Measurements from ENCODE around the gene GPATCH2L.

GPATCH2L gene

DNA sequence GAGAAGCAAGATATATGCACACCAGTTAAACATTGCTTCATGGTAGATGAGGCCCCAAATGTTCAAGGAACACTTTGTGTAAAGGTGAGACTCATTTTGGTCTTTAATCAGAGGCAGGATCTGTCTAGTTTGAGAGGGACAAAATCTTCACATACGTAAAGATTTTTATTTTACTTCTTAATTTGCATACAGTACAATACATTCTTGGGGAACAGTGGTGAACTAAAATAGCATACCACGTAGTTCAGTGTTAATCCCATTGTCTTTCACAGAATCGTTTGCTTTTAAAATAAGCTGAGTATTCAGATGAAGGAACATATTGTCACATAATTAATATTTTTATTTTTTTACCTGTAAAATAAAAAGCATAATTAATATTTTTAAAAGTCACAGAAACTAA is 43.3 kb downstream of the GPATCH2L start:
- Histone ChIP-seq H4K20me1 (ENCODE audit: low read depth, low read length) (no peaks in the 10 kb centered on the region), H3K9me3 (ENCODE audit: insufficient read depth, low read length) (no peaks in the 10 kb centered on the region), H3K4me2 (ENCODE audit: low read depth, low read length, poor library complexity, severe bottlenecking) (peak overlapping the region; percentile 51), H3K9me2 (replicated peaks; ENCODE audit: insufficient read depth, low read length) (no peaks in the 10 kb centered on the region), H3K27me3 (ENCODE audit: low read length) (no peaks in the 10 kb centered on the region), H2AFZ (ENCODE audit: low read depth, low read length, severe bottlenecking) (no peak overlapping the region), H3K36me3 (ENCODE audit: low read length) (peaks cover 17% of the 10 kb centered on the region; the same call in 1 of the 2 replicates), H3K9ac (ENCODE audit: low read length) (no peak overlapping the region), H3K4me3 (ENCODE audit: insufficient read depth, low read length, poor library complexity, severe bottlenecking) (no peak overlapping the region), H3K27ac (ENCODE audit: low read depth, low read length) (peak overlapping the region; percentile 89), H3K79me2 (ENCODE audit: insufficient read depth, low read length) (no peaks in the 10 kb centered on the region), H3F3A (ENCODE audit: insufficient read depth) (peaks cover 27% of the 10 kb centered on the region)
- TF ChIP-seq, protein P1, sequence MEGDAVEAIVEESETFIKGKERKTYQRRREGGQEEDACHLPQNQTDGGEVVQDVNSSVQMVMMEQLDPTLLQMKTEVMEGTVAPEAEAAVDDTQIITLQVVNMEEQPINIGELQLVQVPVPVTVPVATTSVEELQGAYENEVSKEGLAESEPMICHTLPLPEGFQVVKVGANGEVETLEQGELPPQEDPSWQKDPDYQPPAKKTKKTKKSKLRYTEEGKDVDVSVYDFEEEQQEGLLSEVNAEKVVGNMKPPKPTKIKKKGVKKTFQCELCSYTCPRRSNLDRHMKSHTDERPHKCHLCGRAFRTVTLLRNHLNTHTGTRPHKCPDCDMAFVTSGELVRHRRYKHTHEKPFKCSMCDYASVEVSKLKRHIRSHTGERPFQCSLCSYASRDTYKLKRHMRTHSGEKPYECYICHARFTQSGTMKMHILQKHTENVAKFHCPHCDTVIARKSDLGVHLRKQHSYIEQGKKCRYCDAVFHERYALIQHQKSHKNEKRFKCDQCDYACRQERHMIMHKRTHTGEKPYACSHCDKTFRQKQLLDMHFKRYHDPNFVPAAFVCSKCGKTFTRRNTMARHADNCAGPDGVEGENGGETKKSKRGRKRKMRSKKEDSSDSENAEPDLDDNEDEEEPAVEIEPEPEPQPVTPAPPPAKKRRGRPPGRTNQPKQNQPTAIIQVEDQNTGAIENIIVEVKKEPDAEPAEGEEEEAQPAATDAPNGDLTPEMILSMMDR (IDR thresholded peaks at IDR 0.05; ENCODE audit: insufficient read depth, low read length, poor library complexity, severe bottlenecking) = no peak
- no peak for TF ChIP-seq EZH2phosphoT487 (conservative IDR thresholded peaks at IDR 0.05; ENCODE audit: low read length)

GRCh38 chr14:76196980-76197695 is 45.4 kb downstream of the GPATCH2L start:
- Histone ChIP-seq H3K4me2 (ENCODE audit: low read depth, low read length, poor library complexity, severe bottlenecking) (no peak overlapping the region), H3K9me3 (ENCODE audit: insufficient read depth, low read length) (no peaks in the 10 kb centered on the region), H2AFZ (ENCODE audit: low read depth, low read length, severe bottlenecking) (no peak overlapping the region), H3K9me2 (replicated peaks; ENCODE audit: insufficient read depth, low read length) (no peaks in the 10 kb centered on the region), H3K4me3 (ENCODE audit: insufficient read depth, low read length, poor library complexity, severe bottlenecking) (no peak overlapping the region), H3F3A (ENCODE audit: insufficient read depth) (peaks cover 22% of the 10 kb centered on the region), H3K79me2 (ENCODE audit: insufficient read depth, low read length) (no peaks in the 10 kb centered on the region), H3K36me3 (ENCODE audit: low read length) (peaks cover 17% of the 10 kb centered on the region; the same call in 1 of the 2 replicates), H3K9ac (ENCODE audit: low read length) (no peak overlapping the region), H3K27me3 (ENCODE audit: low read length) (no peaks in the 10 kb centered on the region), H3K27ac (ENCODE audit: low read depth, low read length) (peak overlapping the region; percentile 89), H4K20me1 (ENCODE audit: low read depth, low read length) (no peaks in the 10 kb centered on the region)
- TF ChIP-seq, protein P1 (IDR thresholded peaks at IDR 0.05; ENCODE audit: insufficient read depth, low read length, poor library complexity, severe bottlenecking) = no peak
- TF ChIP-seq EZH2phosphoT487 (conservative IDR thresholded peaks at IDR 0.05; ENCODE audit: low read length) = no peak

GRCh38 chr14:76201162-76201561 is 49.4 kb downstream of the GPATCH2L start:
- H3K79me2 ChIP-seq (ENCODE audit: insufficient read depth, low read length) = no peaks in the 10 kb centered on the region
- H3F3A ChIP-seq (ENCODE audit: insufficient read depth) = no peaks in the 10 kb centered on the region
- TF ChIP-seq EZH2phosphoT487 (conservative IDR thresholded peaks at IDR 0.05; ENCODE audit: low read length) = no peak
- no peaks in the 10 kb centered on the region for H3K27me3 ChIP-seq (ENCODE audit: low read length)
- H3K4me3 ChIP-seq (ENCODE audit: insufficient read depth, low read length, poor library complexity, severe bottlenecking) = no peak overlapping the region
- no peak overlapping the region for H2AFZ ChIP-seq (ENCODE audit: low read depth, low read length, severe bottlenecking)
- no peak overlapping the region for H3K4me2 ChIP-seq (ENCODE audit: low read depth, low read length, poor library complexity, severe bottlenecking)
- H3K9ac ChIP-seq (ENCODE audit: low read length) = no peak overlapping the region
- H3K36me3 ChIP-seq (ENCODE audit: low read length) = peaks cover 5% of the 10 kb centered on the region; the same call in 1 of the 2 replicates
- no peak overlapping the region for H3K27ac ChIP-seq (ENCODE audit: low read depth, low read length)
- no peaks in the 10 kb centered on the region for H4K20me1 ChIP-seq (ENCODE audit: low read depth, low read length)
- H3K9me3 ChIP-seq (ENCODE audit: insufficient read depth, low read length) = no peaks in the 10 kb centered on the region
- H3K9me2 ChIP-seq (replicated peaks; ENCODE audit: insufficient read depth, low read length) = no peaks in the 10 kb centered on the region

Measured in SU-DHL-6 (cell line).